Measurements from ENCODE around the gene PHACTR2. TPM values are rescaled to one million over a fixed set of nuclear protein-coding genes. Genes with fewer than 3 reads are reported as not detected.

The PHACTR2 gene
- total and polyA plus RNA-seq, 10 of the 15 experiments (the other 5 are each of a cell fraction or from before 2014, with no cell fraction given), result 1.4 to 19.1 (median 5.3) TPM

- no peaks in the 10 kb centered on the region for H3K79me2 ChIP-seq (ENCODE audit: control insufficient read depth, insufficient read depth, low read length)
- DNase-seq (ENCODE audit: low read depth, low spot score) (no peak), FAIRE-seq (no peak), ATAC-seq (no peak)
- no peak overlapping the region for H3K27ac ChIP-seq (ENCODE audit: control insufficient read depth, insufficient read depth)
- CTCF ChIA-PET, result interaction anchor here (1.3 kb wide), 1 partner anchor 9 kb away, joined by 3 read pairs; no protein-coding TSS in a partner anchor
- TF ChIP-seq ZBED1 (IDR thresholded peaks at IDR 0.05; ENCODE audit: borderline replicate concordance) (no peak), STAT1 (conservative IDR thresholded peaks at IDR 0.05) (no peak), ZBTB40 (IDR thresholded peaks at IDR 0.05; ENCODE audit: borderline replicate concordance) (no peak), PRDM15 (CRISPR knock-in tag; IDR thresholded peaks at IDR 0.05) (no peak), EGR1 (IDR thresholded peaks at IDR 0.05; ENCODE audit: borderline replicate concordance in 1 of 2, low read depth in 2 of 2, low read length in 2 of 2) (no peak), TAF1 (IDR thresholded peaks at IDR 0.05; ENCODE audit: borderline replicate concordance, low read depth, low read length) (no peak), IRF5 (IDR thresholded peaks at IDR 0.05; ENCODE audit: borderline replicate concordance) (no peak), ZNF24 (IDR thresholded peaks at IDR 0.05) (no peak), TARDBP (IDR thresholded peaks at IDR 0.05; ENCODE audit: borderline replicate concordance) (no peak), RELB (IDR thresholded peaks at IDR 0.05; ENCODE audit: low read depth) (no peak)
- H3K27me3 ChIP-seq (replicated peaks in 1 of 2; ENCODE audit: control insufficient read depth in 2 of 2, insufficient read depth in 2 of 2, low read length in 1 of 2), result no peaks in the 10 kb centered on the region
- no peak overlapping the region for H2AFZ ChIP-seq (ENCODE audit: control insufficient read depth, low read depth, low read length)
- H3K4me3 ChIP-seq, result no peak overlapping the region
- no peaks in the 10 kb centered on the region for H4K20me1 ChIP-seq (ENCODE audit: control insufficient read depth, insufficient read depth)
- no peaks in the 10 kb centered on the region for H3K4me1 ChIP-seq (ENCODE audit: control insufficient read depth, insufficient read depth, low read length)
- intact Hi-C loops (cut with micrococcal nuclease; ENCODE audit: unreplicated experiment), result no loop called here
- H3K9ac ChIP-seq (ENCODE audit: control insufficient read depth, insufficient read depth, low read length), result no peak overlapping the region
- no TSS peak for BruUV-seq (replicated peaks)
- POLR2A ChIA-PET, result interaction anchor here (1.8 kb wide), 1 partner anchor 10 kb away, joined by 5 read pairs; no protein-coding TSS in a partner anchor
- no peaks in the 10 kb centered on the region for H3K9me3 ChIP-seq (replicated peaks; ENCODE audit: control insufficient read depth, insufficient read depth, low read length)
- RAD21 ChIA-PET (ENCODE audit: unreplicated experiment), result no interaction called here
- no peaks in the 10 kb centered on the region for H3K36me3 ChIP-seq (ENCODE audit: control insufficient read depth in 2 of 2, insufficient read depth in 2 of 2, low read length in 1 of 2)
- SMC1A ChIA-PET (ENCODE audit: uncharacterized antibody, unreplicated experiment), result no interaction called here
- no peak overlapping the region for H3K4me2 ChIP-seq (ENCODE audit: control insufficient read depth, insufficient read depth)
- in situ Hi-C loops (cut with MboI), result no loop called here
These were observed 83.3 kb downstream of the PHACTR2 start for GRCh38 chr6:143761074-143761473.
